Neuron (in vitro differentiated cells): Measurements from ENCODE around the gene OR2AK2.

Experiments
- H2AFZ ChIP-seq: one replicate; pipeline ENCODE4 v1.6.1; 2013; ENCODE audit warnings: low read depth, mild to moderate bottlenecking, inconsistent platforms, low read length, moderate library complexity
- H3K27me3 ChIP-seq: one replicate; pipeline ENCODE4 v1.6.1; 2013; ENCODE audit warnings: low read length; ENCODE audit not compliant: insufficient read depth
- H3K36me3 ChIP-seq: one replicate; pipeline ENCODE4 v1.6.1; 2013; ENCODE audit warnings: low read length; ENCODE audit not compliant: insufficient read depth
- H3K4me1 ChIP-seq: one replicate; pipeline ENCODE4 v1.6.1; 2013; ENCODE audit warnings: low read length; ENCODE audit not compliant: insufficient read depth
- H3K4me3 ChIP-seq: 2 replicates; pipeline ENCODE4 v1.5.1; 2013; ENCODE audit warnings: mild to moderate bottlenecking, low read length, moderate library complexity
- H3K9me3 ChIP-seq: one replicate; pipeline ENCODE4 v1.6.1; 2013; ENCODE audit warnings: low read length

The OR2AK2 gene

DNA sequence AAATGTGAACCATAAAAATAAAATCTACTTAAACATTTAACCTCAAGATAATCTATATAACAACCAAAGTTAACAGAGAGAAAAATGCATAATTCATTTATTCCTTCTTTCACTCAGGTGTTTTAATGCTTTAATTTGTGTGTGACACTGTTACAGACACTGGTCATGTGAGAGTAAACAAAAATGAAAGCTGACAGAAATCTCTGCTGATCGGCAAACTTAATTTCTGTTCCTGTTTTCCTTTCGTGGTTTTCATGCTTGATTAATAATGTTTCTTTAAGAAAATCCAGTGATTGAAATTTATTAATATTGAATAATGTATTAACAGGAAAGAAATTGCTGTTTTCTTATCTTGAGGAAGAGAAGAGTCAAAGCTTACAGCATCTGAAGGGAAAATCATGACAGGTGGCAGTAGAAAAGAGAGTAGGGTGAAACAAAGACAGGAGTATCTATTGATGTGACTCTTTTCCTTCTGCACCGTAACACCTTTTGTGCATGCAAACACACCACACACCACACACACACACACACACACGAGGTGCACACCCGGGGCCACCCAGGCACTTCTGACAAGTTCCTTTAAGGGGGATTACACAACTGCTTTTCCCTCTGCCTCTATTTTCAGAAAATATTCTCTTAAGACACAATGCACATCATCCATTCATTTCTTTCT, 1.6 kb downstream of the OR2AK2 start:
- no peaks in the 10 kb centered on the region for H3K27me3 ChIP-seq
- no peaks in the 10 kb centered on the region for H3K36me3 ChIP-seq
- no peaks in the 10 kb centered on the region for H3K9me3 ChIP-seq
- no peaks in the 10 kb centered on the region for H3K4me1 ChIP-seq
- no peak overlapping the region for H3K4me3 ChIP-seq
- no peak overlapping the region for H2AFZ ChIP-seq

- H3K9me3 ChIP-seq = no peaks in the 10 kb centered on the region
Measured at GRCh38 chr1:247992986-247993385, 28.0 kb downstream of the OR2AK2 start.

DNA sequence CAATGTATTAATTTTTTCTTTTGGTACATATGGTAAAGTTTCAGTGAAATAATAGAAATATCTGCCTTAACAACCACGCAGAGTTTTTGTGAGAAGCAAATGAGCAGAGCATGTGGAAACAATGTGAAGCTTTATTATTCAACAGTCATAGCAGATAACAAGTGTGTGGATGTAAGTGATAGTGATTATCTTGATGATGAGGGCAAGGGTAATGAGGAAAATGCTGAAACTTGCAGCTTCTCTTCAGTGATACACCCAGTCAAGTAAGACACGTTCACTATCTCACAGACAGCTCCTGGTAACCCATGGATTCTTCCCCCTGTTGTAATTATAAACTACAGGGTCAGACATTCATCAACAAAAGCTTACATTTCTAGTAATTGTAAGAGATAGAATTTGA, 33.8 kb downstream of the OR2AK2 start:
- Histone ChIP-seq H3K9me3 (no peaks in the 10 kb centered on the region), H3K4me3 (no peak overlapping the region), H3K4me1 (no peaks in the 10 kb centered on the region), H2AFZ (no peak overlapping the region), H3K27me3 (no peaks in the 10 kb centered on the region), H3K36me3 (no peaks in the 10 kb centered on the region)

More at GRCh38 chr1:247992986-247993385, 28.0 kb downstream of the OR2AK2 start:
- Histone ChIP-seq H3K27me3 (no peaks in the 10 kb centered on the region), H2AFZ (no peak overlapping the region), H3K4me1 (no peaks in the 10 kb centered on the region), H3K36me3 (no peaks in the 10 kb centered on the region), H3K4me3 (no peak overlapping the region)

- H3K4me1 ChIP-seq = no peaks in the 10 kb centered on the region
- H2AFZ ChIP-seq = no peak overlapping the region
- H3K27me3 ChIP-seq = no peaks in the 10 kb centered on the region
- H3K9me3 ChIP-seq = no peaks in the 10 kb centered on the region
- H3K36me3 ChIP-seq = no peaks in the 10 kb centered on the region
- H3K4me3 ChIP-seq = no peak overlapping the region
Measured at GRCh38 chr1:248000169-248000568, 35.1 kb downstream of the OR2AK2 start.

DNA sequence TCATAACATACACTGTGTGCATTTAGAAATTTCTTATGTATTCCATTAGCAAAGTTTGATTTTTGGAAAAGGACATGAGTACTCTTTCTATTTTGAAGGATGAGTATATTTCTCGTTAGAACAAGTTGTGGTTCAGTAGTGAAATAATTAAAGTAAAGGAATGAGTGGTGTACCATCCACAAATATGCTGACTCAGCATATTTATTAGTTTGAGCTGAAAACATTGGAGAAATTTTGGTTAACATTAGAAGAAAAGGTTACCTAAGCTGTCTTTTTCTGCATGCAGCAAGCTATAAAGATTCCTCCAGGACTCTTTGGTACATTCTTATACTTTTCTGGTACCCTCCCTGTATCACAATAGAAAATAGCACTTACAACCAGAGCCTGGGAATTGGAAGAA, 42.7 kb downstream of the OR2AK2 start:
- Histone ChIP-seq H3K9me3 (no peaks in the 10 kb centered on the region), H3K4me3 (no peak overlapping the region), H2AFZ (no peak overlapping the region)

GRCh38 chr1:248009681-248010080, 44.6 kb downstream of the OR2AK2 start:
- Histone ChIP-seq H3K4me3 (no peak overlapping the region), H3K4me1 (no peaks in the 10 kb centered on the region), H3K9me3 (no peaks in the 10 kb centered on the region), H3K36me3 (no peaks in the 10 kb centered on the region), H3K27me3 (no peaks in the 10 kb centered on the region), H2AFZ (no peak overlapping the region)

More for the DNA sequence above, 42.7 kb downstream of the OR2AK2 start:
- no peaks in the 10 kb centered on the region for H3K27me3 ChIP-seq
- no peaks in the 10 kb centered on the region for H3K4me1 ChIP-seq
- no peaks in the 10 kb centered on the region for H3K36me3 ChIP-seq

- no peaks in the 10 kb centered on the region for H3K9me3 ChIP-seq
- no peaks in the 10 kb centered on the region for H3K27me3 ChIP-seq
- H3K4me3 ChIP-seq = no peak within 1 kb of the TSS
- no peak within 1 kb of the TSS for H2AFZ ChIP-seq
- no peaks in the 10 kb centered on the region for H3K36me3 ChIP-seq
- H3K4me1 ChIP-seq = no peaks in the 10 kb centered on the region
Measured at GRCh38 chr1:248013229-248013710, 48.2 kb downstream of the OR2AK2 start, which contains the start of gene OR2L5. Gene OR2L5 (plus strand): TSS chr1:248013660. CDS start chr1:248021948, 8,288 bp downstream.

- no peak overlapping the region for H3K4me3 ChIP-seq
- no peaks in the 10 kb centered on the region for H3K36me3 ChIP-seq
- no peaks in the 10 kb centered on the region for H3K9me3 ChIP-seq
- no peaks in the 10 kb centered on the region for H3K27me3 ChIP-seq
- no peaks in the 10 kb centered on the region for H3K4me1 ChIP-seq
- no peak overlapping the region for H2AFZ ChIP-seq
Measured at GRCh38 chr1:248015803-248016202, 50.8 kb downstream of the OR2AK2 start.
